Brain microvascular endothelial cell (primary cell): ENCODE results near the gene TXNIP.

ENCODE experiments used
- DNase-seq: peaks from one replicate; pipeline ENCODE4 v3.0.0-alpha.2; 2020
- H3K27ac ChIP-seq: fragments of 250-450 bp; sonication (Bioruptor Pico); 2 replicates; pipeline ENCODE4 v1.5.1; 2020; ENCODE audit warnings: mild to moderate bottlenecking, moderate library complexity
- H3K27me3 ChIP-seq: fragments of 250-450 bp; sonication (Bioruptor Pico); replicated peaks from 2 replicates; pipeline ENCODE4 v1.5.1; 2020; ENCODE audit warnings: mild to moderate bottlenecking
- H3K36me3 ChIP-seq: fragments of 250-450 bp; sonication (Bioruptor Pico); replicated peaks from 2 replicates; pipeline ENCODE4 v1.5.1; 2020; ENCODE audit warnings: mild to moderate bottlenecking
- H3K4me3 ChIP-seq: 2 replicates; pipeline ENCODE4 v1.5.1; 2011; ENCODE audit warnings: low read depth, mild to moderate bottlenecking, control low read depth, low read length, moderate library complexity
- CTCF ChIP-seq: IDR thresholded peaks from 2 replicates; pipeline ENCODE4 v1.5.1; 2011; ENCODE audit warnings: low read depth, mild to moderate bottlenecking, moderate library complexity, low read length, control low read depth, inconsistent platforms; ENCODE audit errors: missing control alignments
- in situ Hi-C: cut with HindIII; loops from 2 replicates; pipeline ENCODE4 v1.10.0; 2017; ENCODE audit warnings: low sequenced_read_pairs, low pct_ligation_motif_present

The TXNIP gene

GRCh38 chr1:145994391-145995120, 1.8 kb downstream of the TXNIP start:
- in situ Hi-C loops: no loop called here
- Histone ChIP-seq H3K27ac (no peak overlapping the region), H3K4me3 (peak overlapping the region; percentile 88), H3K36me3 (peaks cover 30% of the 10 kb centered on the region), H3K27me3 (no peaks in the 10 kb centered on the region)
- TF ChIP-seq CTCF: no peak
- no peak for DNase-seq

- TF ChIP-seq CTCF: no peak
- no peak for DNase-seq
- H3K27me3 ChIP-seq: no peaks in the 10 kb centered on the region
- in situ Hi-C loops: no loop called here
- H3K27ac ChIP-seq: no peak overlapping the region
- H3K36me3 ChIP-seq: peaks cover 30% of the 10 kb centered on the region
- H3K4me3 ChIP-seq: peak overlapping the region; percentile 88
Observed at GRCh38 chr1:145993618-145994390, 2.6 kb downstream of the TXNIP start.

GRCh38 chr1:145992958-145993617, 3.3 kb downstream of the TXNIP start:
- no peak for TF ChIP-seq CTCF
- no peak overlapping the region for H3K4me3 ChIP-seq
- H3K27me3 ChIP-seq: no peaks in the 10 kb centered on the region
- DNase-seq: no peak
- in situ Hi-C loops: no loop called here
- H3K27ac ChIP-seq: no peak overlapping the region
- H3K36me3 ChIP-seq: peaks cover 30% of the 10 kb centered on the region

GRCh38 chr1:145992502-145992936, 3.9 kb downstream of the TXNIP start:
- H3K27me3 ChIP-seq: no peaks in the 10 kb centered on the region
- TF ChIP-seq CTCF: no peak
- H3K36me3 ChIP-seq: peaks cover 30% of the 10 kb centered on the region
- H3K4me3 ChIP-seq: no peak overlapping the region
- no peak for DNase-seq
- no peak overlapping the region for H3K27ac ChIP-seq
- in situ Hi-C loops: no loop called here

- H3K27ac ChIP-seq: no peak overlapping the region
- in situ Hi-C loops: no loop called here
- no peak overlapping the region for H3K4me3 ChIP-seq
- H3K36me3 ChIP-seq: peaks cover 30% of the 10 kb centered on the region
- DNase-seq: no peak
- no peaks in the 10 kb centered on the region for H3K27me3 ChIP-seq
- no peak for TF ChIP-seq CTCF
Observed at GRCh38 chr1:145991735-145992412, 4.5 kb downstream of the TXNIP start.
